Measurements from ENCODE around the gene ATP5PO. TPM values are rescaled to one million over a fixed set of nuclear protein-coding genes. Genes with fewer than 3 reads are reported as not detected.
"Not testable (repeated sequence)": the region's sequence is repeated elsewhere in the genome, so short reads cannot be mapped to it uniquely, and the experiment has no call there.

Gene ATP5PO
- polyA plus RNA-seq, 5 donors: 259 to 367 (median 281) TPM

DNA sequence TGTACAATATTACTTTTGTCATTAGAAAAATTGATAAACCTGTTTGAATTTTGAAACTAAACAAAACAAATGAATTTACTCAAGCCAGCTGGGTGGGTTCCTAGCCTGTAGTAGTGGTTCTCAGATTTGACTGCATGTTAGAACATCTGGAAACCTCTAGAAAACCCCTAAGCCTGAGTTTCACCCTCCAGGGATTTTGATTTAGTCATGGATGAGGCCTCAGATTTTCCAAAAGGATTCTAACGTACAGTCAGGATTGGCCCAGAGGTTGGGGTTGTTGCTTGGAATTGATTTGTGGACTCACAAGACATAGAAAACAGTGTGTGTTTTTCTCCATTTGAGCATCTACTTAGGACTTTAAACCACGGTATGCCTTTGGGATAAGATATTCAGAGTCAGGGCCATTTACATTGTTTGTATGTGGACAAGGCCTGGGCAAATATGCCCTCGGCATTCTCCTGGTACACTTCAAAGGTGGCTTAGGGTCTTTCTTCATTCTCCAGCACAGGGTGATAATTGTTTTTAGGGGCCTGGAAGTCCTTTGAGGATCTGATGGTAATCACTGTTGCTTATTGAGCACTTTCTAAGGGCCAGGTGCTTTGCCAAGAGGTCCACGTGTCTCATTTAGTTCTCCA is 42.6 kb downstream of the ATP5PO start:
- DNase-seq: no peak

DNA sequence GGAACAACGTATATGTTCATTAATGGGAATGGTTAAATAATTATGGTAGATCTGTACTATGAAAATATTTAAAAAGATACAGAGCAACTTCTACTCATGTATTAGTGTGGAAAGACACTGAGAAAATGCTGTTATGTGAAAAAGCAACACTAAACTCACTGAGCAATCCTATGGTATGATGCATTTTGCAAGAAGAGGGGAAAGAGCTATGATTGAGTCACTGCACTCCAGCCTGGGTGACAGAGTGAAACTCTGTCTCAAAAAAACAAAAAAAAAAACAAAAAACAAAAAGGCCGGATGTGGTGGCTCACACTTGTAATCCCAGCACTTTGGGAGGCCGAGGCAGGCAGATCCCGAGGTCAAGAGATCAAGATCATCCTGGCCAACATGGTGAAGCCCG is 44.4 kb downstream of the ATP5PO start:
- DNase-seq: no peak

DNA sequence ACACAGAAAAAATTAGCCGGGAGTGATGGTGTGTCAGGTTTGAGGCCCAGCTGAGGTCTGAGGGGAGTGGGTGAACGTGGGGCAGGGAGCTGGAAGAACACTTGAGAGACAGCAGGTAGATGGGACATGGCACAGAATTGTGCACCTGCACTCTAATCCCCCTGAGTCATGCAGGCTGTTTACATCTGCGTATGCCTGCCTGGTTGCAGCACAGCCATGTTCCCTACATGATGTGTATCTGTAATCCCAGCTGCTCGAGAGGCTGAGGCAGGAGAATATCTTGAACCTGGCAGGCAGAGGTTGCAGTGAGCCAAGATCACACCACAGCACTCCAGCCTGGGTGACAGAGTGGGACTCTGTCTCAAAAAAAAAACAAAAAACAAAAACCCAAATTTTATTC is 44.8 kb downstream of the ATP5PO start:
- DNase-seq: no peak

DNA sequence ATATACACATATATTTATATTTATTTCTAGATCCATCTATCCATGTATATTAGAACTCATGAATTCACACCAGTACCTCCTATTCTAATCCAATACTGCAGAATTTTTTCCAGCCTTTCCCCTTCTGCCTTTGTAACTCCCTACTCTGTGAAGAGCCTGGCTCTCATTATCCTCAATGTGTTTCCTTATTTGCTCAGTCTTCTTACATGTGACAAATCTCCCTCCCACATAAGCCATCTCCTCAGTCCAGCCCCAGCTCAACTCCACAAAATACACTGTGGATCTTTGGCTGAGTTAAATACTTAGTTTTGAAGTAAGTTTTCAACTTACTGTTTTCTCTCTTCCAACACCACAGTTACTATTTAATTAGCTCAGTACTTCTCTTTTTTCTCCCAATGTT is 45.7 kb downstream of the ATP5PO start:
- DNase-seq: no peak

DNA sequence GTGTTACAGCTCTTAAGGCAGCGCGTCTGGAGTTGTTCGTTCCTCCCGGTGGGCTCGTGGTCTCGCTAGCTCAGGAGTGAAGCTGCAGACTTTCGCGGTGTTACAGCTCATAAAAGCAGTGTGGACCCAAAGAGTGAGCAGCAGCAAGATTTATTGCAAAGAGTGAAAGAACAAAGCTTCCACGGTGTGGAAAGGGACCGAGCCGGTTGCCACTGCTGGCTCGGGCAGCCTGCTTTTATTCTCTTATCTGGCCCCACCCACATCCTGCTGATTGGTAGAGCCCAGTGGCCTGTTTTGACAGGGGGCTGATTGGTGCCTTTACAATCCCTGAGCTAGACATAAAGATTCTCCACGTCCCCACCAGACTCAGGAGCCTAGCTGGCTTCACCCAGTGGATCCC is 47.7 kb downstream of the ATP5PO start:
- DNase-seq: not testable (repeated sequence)

DNA sequence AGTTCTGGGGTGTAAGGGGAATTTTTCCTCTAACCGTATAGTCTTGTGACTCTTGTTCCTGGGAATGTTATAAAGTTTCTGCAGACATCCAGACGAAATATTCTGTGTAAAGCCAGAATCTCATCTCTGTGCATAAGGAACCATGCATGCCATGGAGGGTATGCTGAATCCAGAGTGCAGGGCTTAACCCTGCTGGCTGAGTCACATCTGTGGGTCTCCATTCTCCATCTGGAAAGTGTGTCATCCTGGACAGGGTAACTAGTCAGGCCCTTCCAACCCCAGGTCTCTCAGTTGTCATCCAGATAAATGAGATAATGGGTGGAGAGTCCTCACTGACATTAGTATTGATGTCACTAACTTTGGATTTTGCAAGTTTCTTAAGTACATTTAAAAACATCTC is 48.8 kb downstream of the ATP5PO start:
- DNase-seq: no peak

DNA sequence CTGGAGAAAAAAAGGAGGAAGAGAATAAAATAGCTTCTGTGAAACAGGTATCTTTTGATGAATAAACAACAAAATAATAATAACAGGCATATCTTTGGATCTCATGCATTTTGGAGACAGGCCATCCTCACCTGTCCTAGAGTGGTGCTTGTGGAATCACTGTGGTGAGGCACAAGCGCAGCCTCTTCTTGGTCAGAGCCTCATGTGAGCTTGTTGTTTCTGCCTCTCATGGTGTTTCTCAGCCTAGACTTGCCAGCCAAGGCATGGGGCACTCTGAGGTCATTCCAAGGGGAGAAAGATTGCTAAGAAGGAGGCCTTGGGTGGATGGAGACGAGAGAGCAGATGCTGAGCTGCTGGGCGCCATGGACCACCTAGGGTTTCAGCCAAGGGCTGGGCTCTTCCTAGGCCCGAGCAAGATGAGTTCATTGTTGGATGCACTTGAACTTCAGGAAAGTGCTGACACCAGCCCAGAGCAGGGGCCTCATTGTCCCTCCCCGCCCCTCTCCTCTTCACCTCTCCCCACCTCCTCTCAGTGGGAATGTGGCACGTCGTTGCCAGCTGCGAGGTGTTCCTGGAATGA is 49.5 kb downstream of the ATP5PO start:
- DNase-seq: no peak

DNA sequence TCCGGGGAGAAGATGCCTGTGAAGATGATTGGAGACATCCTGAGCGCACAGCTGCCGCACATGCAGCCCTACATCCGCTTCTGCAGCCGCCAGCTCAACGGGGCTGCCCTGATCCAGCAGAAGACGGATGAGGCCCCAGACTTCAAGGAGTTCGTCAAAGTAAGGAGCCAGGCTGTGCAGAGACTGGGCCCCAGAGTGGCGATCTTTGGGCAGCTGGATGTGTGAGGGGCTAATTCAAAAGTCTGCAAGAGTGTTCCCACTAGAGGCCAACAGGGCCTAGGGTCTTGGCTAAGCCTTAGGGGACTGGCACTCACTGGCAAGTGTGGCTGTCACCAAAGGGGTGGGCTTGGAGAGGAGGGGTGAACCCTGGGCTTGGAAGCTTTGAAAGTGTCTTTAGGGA is 50.4 kb downstream of the ATP5PO start:
- DNase-seq: no peak

DNA sequence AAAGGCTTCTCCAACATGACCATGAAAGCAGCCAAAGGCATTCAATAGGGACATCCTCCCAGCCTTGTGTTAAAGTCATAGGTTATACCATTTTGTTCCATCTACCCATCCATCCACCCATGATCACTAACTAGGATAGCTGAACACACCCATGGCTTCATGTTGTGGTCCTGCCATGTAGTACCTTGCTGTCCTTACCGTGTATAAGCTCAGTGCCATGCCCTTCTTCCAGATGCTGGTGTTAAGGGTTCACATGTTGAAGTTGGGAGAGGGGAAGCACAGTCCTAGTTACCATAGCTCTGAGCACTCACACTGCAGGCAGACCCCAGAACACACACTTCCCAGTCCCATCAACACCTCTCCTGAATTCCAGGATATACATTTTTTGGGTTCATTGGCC is 51.5 kb downstream of the ATP5PO start:
- DNase-seq: no peak

DNA sequence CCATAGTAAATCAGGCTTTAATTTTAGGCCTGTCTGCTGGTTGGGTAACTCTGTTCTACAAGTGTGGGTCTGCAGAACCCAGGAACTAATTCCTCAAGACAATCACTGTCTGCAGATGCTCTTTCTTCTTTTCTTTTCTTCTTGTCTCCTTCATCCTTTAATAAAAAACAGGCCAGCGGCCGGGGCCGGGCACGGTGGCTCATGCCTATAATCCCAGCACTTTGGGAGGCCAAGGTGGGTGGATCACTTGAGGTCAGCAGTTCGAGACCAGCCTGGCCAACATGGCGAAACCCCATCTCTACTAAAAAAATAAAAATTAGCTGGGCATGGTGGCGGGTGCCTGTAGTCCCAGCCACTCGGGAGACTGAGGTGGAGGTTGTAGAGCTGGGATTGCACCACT is 52.4 kb downstream of the ATP5PO start:
- not testable (repeated sequence) for DNase-seq

DNA sequence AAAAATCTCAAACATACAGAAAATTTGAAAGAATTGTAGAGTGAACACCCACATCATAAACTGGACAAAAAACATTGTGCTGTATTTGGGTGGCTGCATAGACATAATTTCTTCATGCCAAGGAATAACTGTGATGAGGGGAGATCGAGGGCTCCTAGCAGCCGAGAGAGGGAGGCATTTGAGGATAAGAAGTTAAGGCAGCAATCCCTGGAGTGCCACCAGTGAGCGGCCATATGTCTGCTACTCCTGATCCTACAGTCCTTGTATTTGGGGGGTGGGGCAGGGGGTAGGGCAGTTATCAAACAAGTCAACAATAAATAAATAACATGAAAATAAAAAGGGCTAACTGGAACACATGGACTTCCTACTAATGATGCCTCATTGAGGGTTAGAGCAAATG is 54.5 kb downstream of the ATP5PO start:
- no peak for DNase-seq

DNA sequence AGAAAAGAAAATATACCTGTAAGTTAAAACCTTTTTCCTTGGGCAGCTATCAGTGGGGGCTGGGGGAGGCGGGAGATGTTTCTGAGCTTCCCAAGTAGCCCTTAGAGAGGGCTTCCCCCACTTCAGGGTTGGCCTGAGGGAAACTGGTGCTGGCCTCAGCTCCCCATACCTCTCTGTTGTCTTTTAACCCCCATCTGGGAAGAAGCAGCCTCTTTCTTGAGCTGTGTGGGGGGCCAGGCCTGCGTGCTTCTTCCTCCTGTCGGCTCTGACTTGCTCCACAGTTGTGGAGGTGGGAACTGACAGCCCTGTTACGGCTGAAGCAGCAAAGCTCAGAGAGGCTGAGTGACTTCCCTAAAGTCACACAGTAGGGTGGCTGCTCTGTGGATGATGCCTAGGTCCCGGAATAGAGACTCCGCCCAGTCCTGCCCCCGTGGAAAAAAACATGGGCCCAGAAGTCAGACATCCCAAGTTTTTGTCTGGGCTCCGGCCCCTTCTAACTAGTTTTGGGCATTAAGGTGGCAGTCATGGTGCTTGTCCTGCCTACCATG is 55.2 kb downstream of the ATP5PO start:
- no peak for DNase-seq

DNA sequence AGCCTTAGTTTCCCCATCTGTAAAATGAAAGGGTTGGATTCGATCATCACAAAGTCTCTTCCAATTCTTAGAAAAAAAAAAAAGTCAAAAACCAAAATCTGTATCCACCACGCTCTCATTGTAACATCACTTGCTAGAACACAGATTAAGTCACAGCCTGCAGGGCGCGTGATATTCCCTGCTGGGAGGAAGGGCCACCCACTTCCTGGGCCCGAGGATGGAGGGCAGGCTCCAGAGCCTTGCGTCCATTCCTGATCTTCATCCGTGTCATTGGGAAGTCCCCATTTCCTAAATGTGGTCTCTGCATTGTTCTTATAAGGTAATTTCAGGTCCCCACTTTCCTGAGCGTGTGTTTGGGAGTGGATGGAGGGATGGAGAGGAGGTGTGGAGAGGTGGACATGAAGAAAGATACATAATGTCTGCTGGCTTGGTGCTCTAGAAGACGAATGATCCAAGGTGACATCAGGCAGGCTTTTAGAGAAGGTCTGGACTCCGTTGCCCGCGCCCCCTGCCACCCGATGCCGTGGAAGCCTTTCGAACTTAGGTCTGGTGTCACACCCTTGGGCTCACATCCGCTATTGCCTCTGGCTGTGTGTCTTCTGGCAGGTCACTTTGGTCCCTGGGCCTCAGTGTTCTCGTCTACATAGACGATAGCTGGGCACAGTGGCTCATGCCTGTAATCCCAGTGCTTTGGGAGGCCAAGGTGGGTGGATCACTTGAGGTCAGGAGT is 56.1 kb downstream of the ATP5PO start:
- DNase-seq: no peak

DNA sequence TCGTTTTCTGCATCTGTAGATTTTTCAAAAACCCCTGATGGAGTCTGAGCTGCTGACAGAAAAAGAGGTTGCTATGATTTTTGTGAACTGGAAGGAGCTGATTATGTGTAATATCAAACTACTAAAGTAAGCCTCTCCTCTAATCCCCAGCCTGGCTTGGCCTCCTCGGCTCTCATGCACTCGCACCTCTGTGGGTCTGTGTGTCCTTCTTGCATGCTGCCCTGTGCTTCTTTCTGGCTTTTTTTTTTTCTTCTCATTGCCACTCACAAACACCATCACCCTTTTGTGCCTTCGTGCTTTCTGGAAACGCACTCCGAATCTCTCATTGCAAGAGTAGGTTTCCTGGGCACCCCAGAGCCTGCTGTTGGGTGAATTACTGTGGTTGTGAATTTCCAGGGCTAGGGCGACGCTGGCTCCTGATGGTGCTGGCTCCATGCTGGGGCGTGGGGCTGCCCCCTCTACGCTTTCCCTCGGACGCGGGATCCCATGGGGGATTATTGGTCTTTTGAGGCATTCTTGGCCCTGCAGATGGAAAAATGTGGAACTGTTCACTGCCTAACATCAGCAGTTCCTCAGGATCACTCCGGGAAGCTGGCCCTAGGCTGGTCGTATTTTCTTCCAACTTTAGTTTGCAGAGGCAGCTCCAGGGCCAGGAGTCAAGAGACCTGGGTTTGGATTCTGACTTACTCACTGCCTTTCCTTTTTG is 56.8 kb downstream of the ATP5PO start:
- DNase-seq: no peak

DNA sequence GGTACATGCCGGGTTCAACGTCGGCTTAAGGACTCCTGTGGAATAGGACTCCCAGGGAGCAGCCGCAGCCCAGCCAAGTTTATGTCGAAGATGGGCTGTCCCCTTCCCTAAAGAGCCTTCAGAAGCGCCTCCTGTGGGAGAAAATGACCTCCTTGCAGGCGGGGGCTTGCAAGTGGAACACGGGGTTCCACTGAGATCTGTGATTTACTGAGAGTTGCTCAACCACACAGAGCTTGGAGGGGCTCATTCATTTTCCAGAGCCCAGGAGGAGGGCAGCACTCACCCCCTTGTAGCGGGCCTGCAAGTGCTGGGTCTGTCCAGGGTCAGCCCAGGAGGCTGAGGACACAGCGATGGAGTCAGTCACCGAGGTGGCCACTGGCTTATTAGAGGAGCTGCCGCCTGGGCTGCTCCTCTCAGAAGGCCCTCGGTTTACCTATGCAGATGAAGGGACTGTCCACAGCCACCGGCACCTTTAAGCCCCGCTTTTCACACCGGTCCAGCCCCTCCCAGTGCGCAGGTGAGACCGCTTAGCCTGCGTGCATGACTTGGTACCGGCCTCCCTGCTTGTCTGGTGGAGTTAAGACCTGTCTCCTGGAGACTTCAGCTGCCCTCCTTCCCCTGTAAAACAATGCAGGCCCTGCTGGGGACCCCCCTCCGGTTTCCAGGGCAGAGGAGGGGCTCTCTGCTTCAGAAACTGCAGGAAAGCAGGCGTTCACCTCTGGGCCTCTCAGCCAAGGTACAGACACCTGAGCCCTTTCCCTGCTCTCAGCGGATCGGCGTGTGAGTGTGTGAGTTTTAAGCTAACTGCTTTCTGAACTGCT is 57.5 kb downstream of the ATP5PO start:
- DNase-seq: no peak

DNA sequence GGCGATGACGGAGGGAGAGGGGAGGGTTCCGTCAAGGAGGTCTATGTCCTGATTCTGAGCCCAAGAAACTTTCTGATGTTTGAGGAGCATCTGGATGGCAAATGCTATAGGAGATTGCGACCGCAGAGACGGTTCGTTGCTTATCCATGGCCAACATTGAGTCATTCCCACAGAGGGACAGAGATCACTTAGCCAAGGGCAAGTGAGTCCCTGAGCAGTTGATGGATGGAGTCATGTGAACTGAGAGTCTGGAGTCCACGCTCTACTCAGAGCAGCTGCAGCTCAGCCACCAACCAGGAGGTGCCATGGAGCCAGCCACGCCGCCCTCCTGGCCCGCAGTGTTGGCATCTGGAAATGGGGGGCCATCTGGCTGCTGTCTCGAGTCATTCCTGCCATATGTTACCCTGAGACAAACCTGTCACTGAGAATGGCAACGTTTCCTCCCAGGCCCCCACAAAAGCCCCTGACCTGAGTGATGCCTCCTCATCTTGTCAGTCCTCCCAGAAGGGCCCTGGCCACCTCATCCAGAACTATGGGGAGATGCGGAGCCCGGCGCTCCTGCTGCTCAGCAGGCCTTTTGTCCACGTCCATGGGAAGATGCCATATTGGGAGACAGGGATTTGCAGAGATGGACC is 58.6 kb downstream of the ATP5PO start:
- no peak for DNase-seq

DNA sequence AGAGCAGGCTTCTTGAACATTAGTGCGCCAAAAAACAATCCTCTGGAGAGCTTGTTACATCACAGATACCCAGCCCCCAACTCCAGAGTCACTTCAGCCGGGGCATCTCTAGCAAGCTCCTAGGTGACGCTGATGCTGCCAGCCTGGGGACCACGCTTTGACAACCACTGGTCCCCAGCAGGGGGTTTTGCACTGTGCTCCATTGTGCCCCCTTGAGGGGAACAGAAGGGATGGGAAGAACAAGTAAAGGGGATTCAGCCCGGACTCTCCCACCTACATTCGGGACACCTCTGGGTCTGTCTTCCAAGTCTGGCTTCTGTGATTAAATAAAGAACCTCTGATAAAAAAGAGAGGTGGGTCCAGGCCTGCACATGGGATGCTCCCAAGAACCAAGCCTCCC is 60.4 kb downstream of the ATP5PO start:
- no peak for DNase-seq

DNA sequence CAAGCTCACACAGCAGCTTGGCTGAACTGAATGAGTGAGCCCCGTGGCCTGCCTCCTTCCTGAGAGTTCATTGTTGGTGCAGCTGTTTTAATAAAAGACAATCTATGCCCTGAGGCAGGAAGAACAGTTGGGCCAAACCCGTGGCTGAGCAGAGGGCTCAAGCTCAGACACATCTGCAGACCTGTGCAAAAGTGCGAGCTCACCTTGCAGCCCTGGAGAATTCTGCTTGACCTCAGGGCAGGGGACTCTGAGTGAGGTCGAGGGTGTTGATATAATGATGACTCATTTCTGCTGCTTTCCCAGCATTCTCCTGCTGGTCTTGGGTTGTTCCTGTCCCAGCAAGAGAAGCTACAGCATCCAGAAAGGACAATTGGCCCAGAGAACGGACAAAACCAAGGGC is 61.0 kb downstream of the ATP5PO start:
- DNase-seq: no peak
